ENCODE results near the gene RAB27B.

The RAB27B gene

DNA sequence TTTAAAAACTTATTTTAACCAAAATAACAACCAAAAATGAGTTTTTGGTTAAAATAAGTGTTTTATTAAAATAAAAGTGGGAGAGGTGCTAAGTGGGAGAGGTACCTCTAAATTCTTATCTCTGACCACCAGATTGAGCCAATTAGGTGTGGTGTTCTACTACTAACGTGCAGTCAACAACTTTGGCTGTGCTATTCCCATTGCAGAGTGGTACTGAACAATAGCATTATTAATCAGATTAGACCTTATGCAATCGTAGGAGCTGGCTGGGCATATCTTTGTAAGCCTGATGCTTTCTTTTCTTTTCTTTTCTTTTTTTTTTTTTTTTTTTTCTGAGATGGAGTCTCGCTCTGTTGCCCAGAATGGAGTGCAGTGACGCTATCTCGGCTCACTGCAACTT lies 38.9 kb downstream of the RAB27B start:
- DNase-seq (ENCODE audit: low spot score), result no peak

DNA sequence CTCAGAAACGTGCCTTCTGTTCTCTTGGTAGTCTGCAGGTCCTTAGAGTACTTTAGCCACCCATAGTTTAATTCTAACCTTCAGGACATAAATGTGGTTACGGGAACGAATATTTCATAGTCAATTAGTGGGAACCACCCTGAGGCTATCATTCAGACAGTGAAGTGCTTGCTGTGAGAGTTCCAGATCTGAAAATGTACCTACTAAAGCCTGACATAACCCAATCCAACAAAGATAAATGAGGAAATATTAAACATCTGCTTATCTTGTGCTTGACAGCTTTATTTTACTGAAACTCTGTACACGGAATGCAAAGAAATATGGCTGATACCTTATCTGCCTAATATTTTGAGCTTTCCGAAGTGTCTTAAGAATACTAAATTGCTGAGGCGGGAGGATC lies 43.0 kb downstream of the RAB27B start:
- DNase-seq (ENCODE audit: low spot score), result no peak

GRCh38 chr18:54872681-54873080 lies 44.4 kb downstream of the RAB27B start:
- no peak for DNase-seq (ENCODE audit: low spot score)

DNA sequence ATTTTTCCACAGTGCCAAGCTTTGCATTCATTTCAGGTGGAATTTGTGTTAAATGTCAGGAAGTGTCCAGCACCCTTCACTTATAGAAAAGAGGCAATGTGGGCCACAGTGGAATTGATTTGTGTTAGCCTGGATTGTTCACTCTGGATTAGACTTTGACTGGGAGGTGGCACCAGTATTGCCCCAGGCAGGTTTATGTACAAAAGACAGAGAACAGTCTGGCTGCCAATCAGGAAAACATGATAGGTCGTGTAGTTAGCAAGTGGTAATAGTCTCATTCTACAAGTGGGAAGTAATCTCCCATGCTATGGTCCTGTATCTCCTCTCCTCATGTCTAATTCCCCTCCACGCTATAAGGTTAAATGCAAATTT lies 45.6 kb downstream of the RAB27B start:
- no peak for DNase-seq (ENCODE audit: low spot score)

GRCh38 chr18:54875063-54875462 lies 46.8 kb downstream of the RAB27B start:
- DNase-seq (ENCODE audit: low spot score), result no peak

- DNase-seq (ENCODE audit: low spot score), result no peak
Measured at GRCh38 chr18:54877076-54877475, 48.8 kb downstream of the RAB27B start.

DNA sequence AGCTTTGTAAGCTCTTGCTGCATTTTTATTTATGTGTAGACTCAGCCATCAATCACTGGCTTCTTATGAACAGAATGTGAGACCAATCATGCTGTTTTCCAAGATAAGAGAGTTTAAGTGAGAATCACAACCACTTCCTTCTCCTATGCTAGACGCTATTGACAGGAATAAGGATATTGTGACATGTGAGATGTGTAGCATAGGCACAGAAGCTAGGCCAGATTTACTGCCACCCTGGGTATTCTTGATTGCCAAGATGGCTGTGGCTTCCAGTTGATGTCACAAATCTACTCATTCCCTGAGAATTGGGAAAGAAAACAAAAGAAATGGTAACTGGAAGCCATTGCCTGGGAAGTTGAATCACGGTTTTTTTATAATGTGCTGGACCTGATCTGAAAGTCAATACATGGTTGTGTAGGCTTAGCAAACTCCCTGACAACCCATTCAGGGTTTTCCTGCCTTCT lies 49.9 kb downstream of the RAB27B start:
- DNase-seq (ENCODE audit: low spot score), result no peak

DNA sequence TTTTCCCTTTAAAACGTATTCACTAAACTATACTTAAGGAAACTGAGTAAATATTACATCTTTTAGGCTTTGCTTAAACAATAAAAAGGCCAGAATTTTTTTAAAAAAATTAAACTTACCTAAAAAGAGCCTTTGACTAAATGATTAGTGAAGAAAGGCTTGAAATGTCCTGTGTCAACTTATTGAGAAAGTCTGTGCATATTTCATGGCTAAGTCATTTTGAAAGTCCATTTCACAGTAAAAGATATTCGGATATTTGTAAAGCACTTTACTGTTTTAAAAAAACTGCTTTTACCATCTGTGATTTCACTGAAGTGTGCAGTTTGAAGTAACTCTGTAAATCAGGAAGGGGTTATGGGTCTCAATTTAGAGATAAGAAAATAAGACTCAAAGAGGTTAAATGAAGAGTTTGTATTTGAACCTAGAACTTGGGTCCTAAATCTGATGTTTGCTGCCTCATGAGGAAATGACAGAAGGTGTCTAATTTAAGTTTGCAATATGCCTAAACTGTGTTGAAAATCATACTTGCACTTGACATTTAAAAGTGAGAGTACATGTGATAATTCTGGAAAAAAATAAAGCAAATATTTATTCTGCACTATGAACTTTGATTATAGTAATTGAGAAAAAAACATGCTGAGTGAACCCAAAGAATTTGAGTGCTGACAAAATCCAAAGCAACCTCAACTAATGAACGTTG lies 50.5 kb downstream of the RAB27B start:
- DNase-seq (ENCODE audit: low spot score), result no peak

GRCh38 chr18:54879691-54880090 lies 51.4 kb downstream of the RAB27B start:
- DNase-seq (ENCODE audit: low spot score), result no peak

DNA sequence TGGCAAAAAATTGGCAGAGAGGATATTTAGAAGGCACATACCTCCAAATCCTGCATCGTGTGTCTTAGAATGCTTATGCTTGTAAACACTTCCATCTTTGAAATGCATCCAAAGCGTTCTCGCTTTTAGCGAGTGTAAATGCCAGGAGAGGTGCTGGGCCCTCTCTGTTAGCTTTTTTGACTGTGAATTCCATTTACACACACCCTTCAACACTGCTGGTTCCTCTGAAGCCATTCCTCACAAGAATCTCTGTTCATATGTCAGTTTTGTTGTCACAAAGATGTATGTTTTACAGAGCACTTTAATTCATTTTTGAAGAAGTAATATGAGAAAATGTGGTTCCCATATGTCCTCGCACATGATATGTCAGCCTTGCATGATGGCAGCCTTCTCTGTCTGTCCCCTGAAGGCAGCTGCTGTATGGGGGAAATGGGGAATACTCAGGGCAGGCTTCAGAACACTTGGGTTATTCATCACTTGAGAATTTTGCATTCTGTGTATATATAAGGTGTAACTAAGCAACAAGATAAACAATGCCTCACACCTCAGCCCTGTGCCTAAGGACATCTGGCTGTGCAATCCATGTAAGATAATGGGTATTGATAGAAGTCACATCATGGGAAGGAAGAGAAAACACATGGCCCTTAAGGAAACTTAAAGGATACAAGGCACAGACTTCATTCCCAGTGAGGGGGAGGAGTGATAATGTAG lies 52.3 kb downstream of the RAB27B start:
- DNase-seq (ENCODE audit: low spot score), result no peak

GRCh38 chr18:54881229-54881768 lies 53.0 kb downstream of the RAB27B start:
- no peak for DNase-seq (ENCODE audit: low spot score)

- DNase-seq (ENCODE audit: low spot score), result no peak
Measured at GRCh38 chr18:54882318-54882717, 54.0 kb downstream of the RAB27B start.

GRCh38 chr18:54883816-54884604 lies 55.7 kb downstream of the RAB27B start:
- DNase-seq (ENCODE audit: low spot score), result no peak

DNA sequence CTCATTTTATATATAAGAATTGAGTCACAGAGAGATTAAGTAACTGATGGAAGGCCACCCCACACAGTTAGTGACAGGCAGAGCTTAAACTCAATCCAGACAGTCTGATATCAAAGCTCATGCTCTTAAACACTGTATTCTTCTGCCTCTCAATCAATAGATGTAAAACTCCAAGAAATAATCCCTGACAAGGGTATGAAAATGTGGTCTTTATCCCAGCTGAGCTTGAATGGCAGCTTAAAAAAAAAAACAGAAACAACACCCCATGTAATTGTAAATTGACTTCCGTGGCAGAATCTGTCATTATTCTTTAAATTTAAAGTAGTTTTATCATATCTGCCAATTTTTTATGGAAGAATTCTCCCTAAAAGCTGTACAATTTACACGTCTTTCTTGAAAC lies 60.1 kb downstream of the RAB27B start:
- DNase-seq (ENCODE audit: low spot score), result no peak

GRCh38 chr18:54888933-54889332 lies 60.7 kb downstream of the RAB27B start:
- DNase-seq (ENCODE audit: low spot score), result no peak

GRCh38 chr18:54899500-54899899 lies 71.2 kb downstream of the RAB27B start:
- no peak for DNase-seq (ENCODE audit: low spot score)

DNA sequence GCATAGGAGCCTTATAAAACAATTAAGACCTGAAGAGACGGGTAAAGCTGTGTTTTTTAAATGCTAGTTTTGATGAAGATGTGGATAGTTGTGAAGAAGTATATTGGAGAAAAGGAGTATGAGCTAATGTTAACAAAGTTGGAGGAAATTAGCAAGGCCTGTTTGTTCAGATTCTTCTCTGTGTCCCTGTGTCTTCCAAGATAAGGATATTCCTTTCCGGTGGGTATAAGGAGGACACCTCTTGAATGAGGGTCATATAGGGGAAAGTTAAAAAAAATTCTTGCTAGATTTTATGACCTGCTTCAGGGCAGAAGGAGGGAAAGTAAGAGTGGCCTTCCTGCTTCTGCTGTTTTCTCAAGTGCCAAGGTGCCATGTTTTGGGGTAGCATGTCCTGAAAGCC lies 72.0 kb downstream of the RAB27B start:
- DNase-seq (ENCODE audit: low spot score), result no peak

GRCh38 chr18:54904581-54904980 lies 76.3 kb downstream of the RAB27B start:
- no peak for DNase-seq (ENCODE audit: low spot score)

DNA sequence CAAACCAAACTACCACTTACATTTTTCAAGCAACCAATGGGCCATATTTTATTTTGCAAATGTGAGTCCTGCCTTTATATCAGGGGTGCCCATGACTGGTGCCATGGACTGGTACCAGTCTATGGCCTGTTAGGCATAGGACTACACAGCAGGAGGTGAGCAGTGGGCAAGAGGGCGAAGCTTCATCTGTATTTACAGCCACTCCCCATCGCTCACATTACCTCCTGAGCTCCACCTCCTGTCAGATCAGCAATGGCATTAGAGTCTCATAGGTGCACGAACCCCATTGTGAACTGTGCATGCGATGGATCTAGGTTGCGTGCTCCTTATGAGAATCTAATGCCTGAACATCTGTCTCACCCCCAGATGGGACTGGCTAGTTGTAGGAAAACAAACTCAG lies 77.4 kb downstream of the RAB27B start:
- DNase-seq (ENCODE audit: low spot score), result no peak

- no peak for DNase-seq (ENCODE audit: low spot score)
Measured at GRCh38 chr18:54906331-54907185, 78.3 kb downstream of the RAB27B start.

DNA sequence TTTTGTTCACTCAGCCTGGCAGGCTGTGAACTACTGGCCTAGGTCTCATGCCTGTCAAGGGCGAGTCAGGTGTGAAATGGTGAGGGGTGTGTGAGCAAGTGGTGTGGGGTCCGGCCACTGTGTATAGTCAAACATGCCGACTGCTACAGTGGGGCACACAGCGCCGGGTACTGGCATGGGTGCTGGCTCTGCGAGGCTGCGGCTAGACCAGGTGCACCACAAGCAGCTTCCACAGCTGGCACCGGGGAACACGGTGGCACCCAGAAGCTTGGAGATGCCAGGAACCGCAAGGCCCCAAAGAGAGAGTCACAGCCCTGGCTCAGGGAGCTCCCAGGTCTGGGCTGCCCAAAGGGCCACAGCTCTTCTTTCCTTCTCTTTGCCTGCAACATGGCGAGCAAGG lies 81.3 kb downstream of the RAB27B start:
- no peak for DNase-seq (ENCODE audit: low spot score)

Data from kidney capillary endothelial cell (primary cell).